ENCODE results near the gene KIF21A.

KIF21A gene

DNA sequence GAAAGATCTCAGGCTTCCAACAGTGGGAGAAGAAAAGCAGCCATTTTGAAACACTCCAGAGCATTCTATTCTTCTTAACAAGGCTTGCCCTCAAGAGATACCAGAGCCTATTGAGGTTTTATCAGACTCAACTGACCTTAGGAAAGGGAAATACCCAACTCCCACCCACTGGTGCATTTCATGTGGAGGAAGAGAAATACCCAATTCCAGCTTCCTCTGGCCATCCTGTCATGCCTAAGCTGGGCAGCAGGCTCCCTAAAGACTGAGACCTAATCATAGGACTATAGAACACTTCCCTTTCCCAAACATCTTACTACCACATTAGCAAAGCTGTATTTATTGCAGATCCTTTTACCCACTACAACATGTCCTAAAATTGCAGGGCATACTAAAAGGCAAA is 164.5 kb downstream of the KIF21A start:
- in situ Hi-C loops (cut with MboI; ENCODE audit: low sequenced_read_pairs), result no loop called here

DNA sequence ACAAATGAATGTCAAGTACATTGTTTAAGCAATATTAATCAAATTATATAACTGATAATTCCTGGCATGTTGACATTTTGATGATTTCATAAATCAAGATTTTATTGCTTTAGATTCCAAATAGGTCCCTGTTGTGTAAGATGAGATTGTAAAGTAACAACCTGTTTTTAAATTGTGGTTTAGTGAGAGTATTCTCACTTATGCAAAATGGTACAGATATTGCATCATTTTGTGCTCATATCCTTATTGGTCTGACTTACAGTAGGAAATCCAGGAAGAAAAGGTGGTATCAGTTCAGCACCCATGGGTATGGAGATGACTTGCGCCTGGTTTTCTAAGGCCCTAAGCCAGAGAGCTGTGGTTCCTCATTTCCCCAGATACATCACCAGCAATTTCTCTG is 165.5 kb downstream of the KIF21A start:
- in situ Hi-C loops (cut with MboI; ENCODE audit: low sequenced_read_pairs), result no loop called here

DNA sequence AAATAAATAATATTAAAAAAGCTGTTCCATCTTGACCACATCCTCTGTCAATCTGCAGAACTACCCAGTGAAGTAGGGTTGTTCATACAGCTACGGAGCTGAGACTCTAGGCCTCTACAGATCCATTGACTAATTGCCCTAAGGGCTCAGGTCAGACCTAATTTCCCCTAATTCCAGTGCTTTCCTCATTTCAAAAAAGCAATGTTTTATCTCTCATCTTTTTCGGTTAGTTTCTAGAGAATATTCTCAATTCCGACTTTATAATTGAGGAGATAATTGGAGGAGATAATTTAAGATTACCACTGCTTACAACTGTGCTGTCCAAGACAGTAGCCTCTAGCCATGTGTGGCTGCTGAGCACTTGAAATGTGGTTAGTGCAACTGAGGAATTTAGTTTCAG is 167.1 kb downstream of the KIF21A start:
- in situ Hi-C loops (cut with MboI; ENCODE audit: low sequenced_read_pairs), result no loop called here

GRCh38 chr12:39272871-39273655 is 169.9 kb downstream of the KIF21A start:
- in situ Hi-C loops (cut with MboI; ENCODE audit: low sequenced_read_pairs), result no loop called here

- in situ Hi-C loops (cut with MboI; ENCODE audit: low sequenced_read_pairs), result no loop called here
Observed at GRCh38 chr12:39269492-39269891, 173.4 kb downstream of the KIF21A start.

DNA sequence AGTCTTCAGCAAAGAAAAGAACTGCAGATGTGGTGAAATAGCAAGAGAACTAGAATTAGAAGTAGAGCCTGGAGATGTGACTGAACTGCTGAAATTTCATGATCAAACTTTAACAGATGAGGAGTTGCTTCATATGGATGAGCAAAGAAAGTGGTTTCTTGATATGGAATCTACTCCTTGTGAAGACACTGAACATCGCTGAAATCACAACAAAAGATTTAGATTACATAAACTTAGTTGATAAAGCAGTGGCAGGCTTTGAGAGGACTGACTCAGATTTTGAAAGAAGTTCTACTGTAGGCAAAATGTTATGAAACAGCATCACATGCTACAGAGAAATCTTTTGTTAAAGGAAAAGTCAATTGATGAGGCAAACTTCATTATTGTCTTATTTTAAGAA is 175.0 kb downstream of the KIF21A start:
- in situ Hi-C loops (cut with MboI; ENCODE audit: low sequenced_read_pairs), result no loop called here

DNA sequence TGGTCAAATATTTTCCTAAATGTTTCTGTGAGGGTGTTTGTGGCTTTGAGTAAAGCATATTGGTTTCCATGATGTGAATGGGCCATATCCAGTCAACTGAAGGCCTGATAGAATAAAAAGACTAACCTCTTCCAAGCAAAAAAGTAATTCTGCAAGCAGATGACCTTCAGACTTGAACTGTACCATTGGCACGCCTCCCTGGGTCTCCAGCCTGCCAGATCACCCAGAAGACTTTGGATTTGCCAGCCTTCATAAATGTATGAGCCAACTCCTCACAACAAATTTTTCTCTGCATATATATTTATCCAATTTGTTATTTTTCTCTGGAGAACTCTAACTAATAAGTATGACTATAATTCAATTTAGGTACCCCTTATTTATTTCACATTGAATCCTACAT is 190.3 kb downstream of the KIF21A start:
- in situ Hi-C loops (cut with MboI; ENCODE audit: low sequenced_read_pairs), result no loop called here
